Sigmoid colon (tissue), 7 donors: ENCODE data around the gene TMPRSS6. TPM values are rescaled to one million over a fixed set of nuclear protein-coding genes. Genes with fewer than 3 reads are reported as not detected.

Source experiments
- DNase-seq: peaks from one replicate; pipeline ENCODE4 v3.0.0-alpha.2; 2019
- H3K27ac ChIP-seq, 4 donors: fragments of 200-600 bp; sonication (generic); one replicate each; pipeline ENCODE4 v1.5.1; 2016 to 2019; ENCODE audit warnings: mild to moderate bottlenecking in 1 of 4
- H3K27me3 ChIP-seq, 3 donors: fragments of 200-600 bp; sonication (generic); one replicate each; pipeline ENCODE4 v1.5.1; 2019; ENCODE audit warnings: mild to moderate bottlenecking in 1 of 3
- H3K36me3 ChIP-seq, 4 donors: fragments of 200-600 bp; sonication (generic); one replicate each; pipeline ENCODE4 v1.5.1; 2016 to 2019
- H3K4me1 ChIP-seq, 4 donors: fragments of 200-600 bp; sonication (generic); one replicate each; pipeline ENCODE4 v1.5.1; 2017 to 2019
- H3K4me3 ChIP-seq, 4 donors: fragments of 200-600 bp; sonication (generic); one replicate each; pipeline ENCODE4 v1.5.1; 2017 to 2019; ENCODE audit warnings: mild to moderate bottlenecking in 2 of 4, moderate library complexity in 1 of 4
- H3K9me3 ChIP-seq, 4 donors: fragments of 200-600 bp in 3 of 4; sonication (generic) in 3 of 4; one replicate each; pipeline versions ENCODE4 v1.5.1 to v1.6.1; 2013 to 2019
- EP300 ChIP-seq, 4 donors: sonication (generic); formaldehyde crosslinking; IDR thresholded peaks; one replicate each; pipeline ENCODE4 v1.6.1; 2017; ENCODE audit warnings: antibody characterized with exemption in 4 of 4
- POLR2A ChIP-seq, 2 donors: fragments of 450-650 bp; IDR thresholded peaks; one replicate each; pipeline ENCODE4 v1.6.1; 2016; ENCODE audit warnings: antibody characterized with exemption in 2 of 2, mild to moderate bottlenecking in 2 of 2, moderate library complexity in 2 of 2
- POLR2AphosphoS5 ChIP-seq, 4 donors: sonication (generic); formaldehyde crosslinking; IDR thresholded peaks; one replicate each; pipeline ENCODE4 v1.6.1; 2017; ENCODE audit warnings: antibody characterized with exemption in 4 of 4
- WGBS, 2 donors: extraction: QIAGEN DNeasy Blood & Tissue Kit; methylation state at CpG; one replicate each; pipeline ENCODE4 v1.1.7; 2013; 5-methylcytosine and 5-hydroxymethylcytosine counted together
- intact Hi-C: fragments of 100-400 bp; cut with DNase I; formaldehyde crosslinking; loops from one replicate; pipeline ENCODE4 v1.15.1; 2023
- polyA plus RNA-seq, 3 donors: library from polyadenylated mRNA; stranded (reverse); fragments of 200-250 nt; gene quantifications; one replicate each; pipeline ENCODE4 v1.2.3, GENCODE V29; 2013
- total RNA-seq, 4 donors: library from RNA; depleted of rRNA; stranded (reverse); fragments of >200 nt; gene quantifications; one replicate each; pipeline ENCODE4 v1.1.0, GENCODE V29; 2016
- TF ChIP-seq, protein P1 (sequence below), 4 experiments: fragments of 450-650 bp in 3 of 4; fragments of 200-600 bp in 1 of 4; IDR thresholded peaks; one replicate each; pipeline ENCODE4 v1.5.1; 2016 to 2019; ENCODE audit warnings: antibody characterized with exemption in 4 of 4, mild to moderate bottlenecking in 3 of 4, moderate library complexity in 2 of 4
- donor health status: healthy with polysubstance abuse.
- donor health status: Bipolar disorder and iron deficiency.
- donor health status: healthy.

The TMPRSS6 gene
- total and polyA plus RNA-seq, 7 donors = 0.79 to 1.8 TPM; not detected in 5

DNA sequence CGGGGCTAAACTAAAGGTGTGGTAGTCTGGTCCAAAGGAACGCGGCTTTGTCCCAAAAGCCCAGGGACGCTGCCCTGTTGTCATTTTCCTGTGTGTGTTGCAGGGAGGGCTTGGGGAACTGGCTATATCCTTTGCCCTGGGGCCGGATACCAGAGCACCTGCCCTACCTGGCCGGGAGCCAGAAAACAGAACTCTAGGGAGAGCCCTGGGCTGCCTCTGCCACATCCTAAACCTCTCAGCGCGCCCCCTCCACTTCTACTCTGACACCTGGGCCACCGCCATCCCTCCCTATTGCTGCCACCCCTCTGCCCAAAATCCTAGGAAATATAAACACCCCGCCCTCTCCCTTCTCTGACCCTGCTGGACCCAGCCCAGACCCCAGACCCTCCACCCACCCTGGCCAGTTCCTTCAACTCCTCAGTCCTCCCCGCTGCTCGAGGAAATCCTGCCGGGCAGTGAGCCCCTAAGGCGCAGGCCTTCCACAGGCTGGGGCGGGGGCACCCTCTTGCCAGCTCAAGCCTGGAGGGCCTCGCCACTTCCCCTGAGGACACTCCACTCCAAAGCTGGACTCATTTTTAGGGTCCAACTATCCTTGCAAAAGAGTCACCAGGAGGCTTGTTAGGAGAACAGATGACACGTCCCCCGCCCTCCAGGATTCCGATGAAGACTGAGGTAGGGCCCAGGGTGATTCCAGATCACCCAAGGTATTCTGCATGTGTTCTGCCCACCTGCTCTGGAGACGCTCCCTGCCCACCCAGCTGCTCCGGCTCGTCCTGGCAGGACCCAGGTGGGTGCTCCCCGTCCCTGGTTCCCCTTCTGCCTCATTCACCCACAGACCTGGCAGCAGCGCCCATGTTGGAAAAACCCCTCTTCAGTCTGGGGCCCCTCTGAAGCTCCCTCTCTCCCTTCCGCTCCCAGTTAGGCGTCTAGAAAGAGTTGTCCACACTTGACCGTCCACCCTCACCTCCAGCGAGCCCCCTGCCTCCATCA is 45.8 kb downstream of the TMPRSS6 start:
- Histone ChIP-seq H3K27ac (no peak overlapping the region), H3K9me3 (no peaks in the 10 kb centered on the region), H3K27me3 (peaks cover under 1 to 18% (median 15%) of the 10 kb centered on the region in 3 donors), H3K4me3 (no peak overlapping the region), H3K36me3 (peaks cover 0 to 27% (median 11%) of the 10 kb centered on the region in 4 donors), H3K4me1 (no peaks in the 10 kb centered on the region)
- WGBS, 2 donors = 65 to 79% methylated on average over 28 of the region's 28 CpGs
- TF ChIP-seq EP300 (IDR thresholded peaks at IDR 0.05) = no peak
- no peak for TF ChIP-seq POLR2AphosphoS5 (IDR thresholded peaks at IDR 0.05)
- no peak for TF ChIP-seq POLR2A (IDR thresholded peaks at IDR 0.05)
- TF ChIP-seq, protein P1, sequence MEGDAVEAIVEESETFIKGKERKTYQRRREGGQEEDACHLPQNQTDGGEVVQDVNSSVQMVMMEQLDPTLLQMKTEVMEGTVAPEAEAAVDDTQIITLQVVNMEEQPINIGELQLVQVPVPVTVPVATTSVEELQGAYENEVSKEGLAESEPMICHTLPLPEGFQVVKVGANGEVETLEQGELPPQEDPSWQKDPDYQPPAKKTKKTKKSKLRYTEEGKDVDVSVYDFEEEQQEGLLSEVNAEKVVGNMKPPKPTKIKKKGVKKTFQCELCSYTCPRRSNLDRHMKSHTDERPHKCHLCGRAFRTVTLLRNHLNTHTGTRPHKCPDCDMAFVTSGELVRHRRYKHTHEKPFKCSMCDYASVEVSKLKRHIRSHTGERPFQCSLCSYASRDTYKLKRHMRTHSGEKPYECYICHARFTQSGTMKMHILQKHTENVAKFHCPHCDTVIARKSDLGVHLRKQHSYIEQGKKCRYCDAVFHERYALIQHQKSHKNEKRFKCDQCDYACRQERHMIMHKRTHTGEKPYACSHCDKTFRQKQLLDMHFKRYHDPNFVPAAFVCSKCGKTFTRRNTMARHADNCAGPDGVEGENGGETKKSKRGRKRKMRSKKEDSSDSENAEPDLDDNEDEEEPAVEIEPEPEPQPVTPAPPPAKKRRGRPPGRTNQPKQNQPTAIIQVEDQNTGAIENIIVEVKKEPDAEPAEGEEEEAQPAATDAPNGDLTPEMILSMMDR (IDR thresholded peaks at IDR 0.05) = no peak
- no peak for DNase-seq
- intact Hi-C loops = no loop called here

DNA sequence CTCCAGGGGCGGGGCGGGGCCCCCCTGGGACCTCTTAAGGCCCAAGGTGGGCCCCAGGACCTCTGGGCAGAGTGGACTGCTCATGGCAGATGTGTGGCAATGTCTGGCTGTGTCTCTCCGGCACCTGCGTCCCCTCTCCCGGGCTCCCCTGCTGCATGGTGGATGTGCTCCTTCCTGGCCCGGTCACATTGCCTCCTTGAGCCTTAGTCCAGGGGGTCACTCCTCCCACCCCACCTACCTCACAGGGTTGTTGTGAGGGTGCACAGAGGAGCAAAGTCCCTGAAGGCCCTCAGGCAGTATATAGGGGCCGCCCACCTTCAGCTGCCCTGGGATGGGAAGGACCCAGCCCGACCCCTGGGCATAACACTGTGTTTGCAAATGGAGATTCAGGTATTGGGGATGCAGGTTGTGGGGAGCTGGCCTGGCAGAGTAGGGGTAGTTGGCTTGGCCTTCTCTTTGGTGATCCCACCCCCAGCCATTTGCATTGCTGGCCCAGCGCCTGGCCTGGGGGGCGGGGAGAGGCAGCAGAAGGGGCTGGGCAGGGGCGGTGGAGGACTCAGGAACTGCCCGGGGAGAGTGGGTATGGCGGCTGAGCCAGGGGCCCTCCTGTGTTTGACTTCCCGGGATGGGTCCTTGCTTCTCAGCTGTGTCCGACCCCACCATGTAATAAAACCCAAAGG is 46.7 kb downstream of the TMPRSS6 start:
- H3K4me3 ChIP-seq = no peak overlapping the region
- intact Hi-C loops = no loop called here
- H3K27me3 ChIP-seq = peaks cover 0 to 10% (median 6%) of the 10 kb centered on the region in 3 donors
- H3K9me3 ChIP-seq = no peaks in the 10 kb centered on the region
- no peak overlapping the region for H3K27ac ChIP-seq
- no peaks in the 10 kb centered on the region for H3K4me1 ChIP-seq
- peaks cover 0 to 36% (median 14%) of the 10 kb centered on the region in 4 donors for H3K36me3 ChIP-seq
- WGBS, 2 donors = 68 to 82% methylated on average over 15 of the region's 15 CpGs
- TF ChIP-seq, protein P1 (IDR thresholded peaks at IDR 0.05) = no peak
- no peak for TF ChIP-seq POLR2A (IDR thresholded peaks at IDR 0.05)
- no peak for TF ChIP-seq POLR2AphosphoS5 (IDR thresholded peaks at IDR 0.05)
- TF ChIP-seq EP300 (IDR thresholded peaks at IDR 0.05) = no peak
- DNase-seq = no peak

DNA sequence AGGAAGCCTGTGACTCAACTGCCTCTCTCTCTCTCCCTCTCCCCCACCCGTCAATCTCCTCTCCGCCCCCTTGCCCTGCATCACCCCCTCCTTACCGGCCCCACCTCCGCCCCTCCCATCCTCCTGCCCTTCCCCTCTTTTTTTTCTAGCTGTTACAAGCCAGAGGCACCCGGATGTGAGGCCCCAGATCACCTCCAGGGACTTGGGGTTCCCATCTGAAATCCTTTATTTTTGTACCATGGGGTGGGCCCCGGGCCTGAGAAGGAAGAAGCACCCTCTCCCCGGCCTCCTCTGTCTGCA is 47.2 kb downstream of the TMPRSS6 start:
- intact Hi-C loops = no loop called here

GRCh38 chr22:37061611-37062375 is 47.7 kb downstream of the TMPRSS6 start:
- H3K36me3 ChIP-seq = peaks cover 0 to 46% (median 20%) of the 10 kb centered on the region in 4 donors
- DNase-seq = no peak
- WGBS, 2 donors = 85 to 87% methylated on average over 10 of the region's 10 CpGs
- no peak overlapping the region for H3K27ac ChIP-seq
- H3K27me3 ChIP-seq = no peaks in the 10 kb centered on the region
- intact Hi-C loops = no loop called here
- no peaks in the 10 kb centered on the region for H3K4me1 ChIP-seq
- TF ChIP-seq POLR2A (IDR thresholded peaks at IDR 0.05) (no peak), POLR2AphosphoS5 (IDR thresholded peaks at IDR 0.05) (no peak), EP300 (IDR thresholded peaks at IDR 0.05) (no peak)
- TF ChIP-seq, protein P1 (IDR thresholded peaks at IDR 0.05) = no peak
- H3K4me3 ChIP-seq = no peak overlapping the region
- H3K9me3 ChIP-seq = no peaks in the 10 kb centered on the region

More for the DNA sequence above, 47.2 kb downstream of the TMPRSS6 start:
- peaks cover 0 to 41% (median 18%) of the 10 kb centered on the region in 4 donors for H3K36me3 ChIP-seq
- DNase-seq = no peak
- peaks cover 0 to 4% (median 1%) of the 10 kb centered on the region in 3 donors for H3K27me3 ChIP-seq
- no peaks in the 10 kb centered on the region for H3K4me1 ChIP-seq
- 30 to 55% methylated on average over 7 of the region's 7 CpGs for WGBS, 2 donors
- H3K27ac ChIP-seq = no peak overlapping the region
- no peaks in the 10 kb centered on the region for H3K9me3 ChIP-seq
- TF ChIP-seq POLR2A (IDR thresholded peaks at IDR 0.05) = no peak
- TF ChIP-seq, protein P1 (IDR thresholded peaks at IDR 0.05) = no peak
- no peak for TF ChIP-seq POLR2AphosphoS5 (IDR thresholded peaks at IDR 0.05)
- no peak for TF ChIP-seq EP300 (IDR thresholded peaks at IDR 0.05)
- H3K4me3 ChIP-seq = no peak overlapping the region
